ENCODE measurements around the gene PRICKLE4. TPM values are rescaled to one million over a fixed set of nuclear protein-coding genes. Genes with fewer than 3 reads are reported as not detected.

The PRICKLE4 gene
- total RNA-seq (2021; fragmentation: NEBNext Ultra II Directional; extraction: Animal tissue kit (Norgen Biotek cat#: 25700)) (0.67 and 1.4 TPM in 2 replicates), polyA plus RNA-seq (2011; rRNA removed) (0.32 and 0.38 TPM in 2 replicates), polyA minus RNA-seq (2011; rRNA and poly(A)+ RNA removed) (not detected in 2 replicates)
- polyA plus RNA-seq (2011; cell fraction: cytosol; rRNA removed), result 0.32 TPM
- polyA plus RNA-seq (2011; cell fraction: nucleus; rRNA removed), result 2.4 TPM
- 0.41 to 1.4 TPM (median 0.87 TPM) in 4 replicates for polyA plus RNA-seq (2012, experiment 1 of 2)
- polyA plus RNA-seq (2012, experiment 2 of 2), result not detected
- polyA plus RNA-seq (2013, experiment 1 of 2), result 0.57 TPM
- 0.22 TPM for polyA plus RNA-seq (2013, experiment 2 of 2)
- polyA minus RNA-seq (2011; cell fraction: cytosol; rRNA and poly(A)+ RNA removed), result not detected
- 2.4 TPM for polyA minus RNA-seq (2011; cell fraction: nucleus; rRNA and poly(A)+ RNA removed)
- long read RNA-seq, experiment 1, result 0 reads
- long read RNA-seq, experiment 2, result 0 reads

- WGBS, 2 experiments (ENCODE audit: extremely low coverage in 1 of 2, insufficient coverage in 1 of 2, insufficient read length in 1 of 2, insufficient replicate concordance in 2 of 2, low coverage in 1 of 2, low lambda C conversion rate in 2 of 2, missing lambda C conversion rate in 1 of 2), result 0% methylated on average over 5 of the region's 36 CpGs; no CpG with 5 or more reads in 1 of the 2 experiments
- POLR2A ChIA-PET (ENCODE audit: partially characterized antibody), result interaction anchor here (0.8 kb wide), 1 partner anchor 158 kb away, joined by 3 read pairs; no protein-coding TSS in a partner anchor
- TF ChIP-seq MAX (IDR thresholded peaks at IDR 0.05), result no peak
- TF ChIP-seq PHF8 (conservative IDR thresholded peaks at IDR 0.05; ENCODE audit: low read depth, low read length), result no peak
- TF ChIP-seq ASH2L (IDR thresholded peaks at IDR 0.05; ENCODE audit: low read length), result peak; percentile 10
- no peak for TF ChIP-seq KDM5A (IDR thresholded peaks at IDR 0.05; ENCODE audit: low read length)
- no peak for TF ChIP-seq SP4 (IDR thresholded peaks at IDR 0.05; ENCODE audit: low read length)
- TF ChIP-seq SAP30 (IDR thresholded peaks at IDR 0.05; ENCODE audit: insufficient read depth, insufficient replicate concordance, low read length), result no peak
- no peak for TF ChIP-seq TBP (IDR thresholded peaks at IDR 0.05; ENCODE audit: low read depth, low read length)
- no peak for TF ChIP-seq BCL11A (IDR thresholded peaks at IDR 0.05; ENCODE audit: low read depth in 2 of 2, low read length in 2 of 2)
- peak; percentile 95 for TF ChIP-seq KDM4A (IDR thresholded peaks at IDR 0.05; ENCODE audit: low read depth, low read length, severe bottlenecking)
These were observed at the start of gene PRICKLE4 for GRCh38 chr6:41780551-41781365. Gene PRICKLE4, plus strand, starts transcription at chr6:41780782. Its CDS starts 2,692 bp downstream, at chr6:41783474.

More at GRCh38 chr6:41780551-41781365, at the start of gene PRICKLE4:
- no peak within 1 kb of the TSS; the same call in 1 of the 2 replicates for H2BK15ac ChIP-seq (ENCODE audit: low read length)
- H4K8ac ChIP-seq (ENCODE audit: extremely low read depth, insufficient read depth, low read length), result no peak within 1 kb of the TSS; the same call in 1 of the 2 replicates
- H3K79me2 ChIP-seq (ENCODE audit: control insufficient read depth in 1 of 2, insufficient read depth in 2 of 2, low read length in 2 of 2), result no peaks in the 10 kb centered on the region
- CTCF ChIA-PET (ENCODE audit: partially characterized antibody), result interaction anchor here (0.6 to 1.5 kb wide), 7 partner anchors 19 to 359 kb away, joined by 3 to 6 read pairs (median 3); no protein-coding TSS in a partner anchor
- peaks cover 2 to 38% (median 24%) of the 10 kb centered on the region in 4 experiments for H3K27me3 ChIP-seq (replicated peaks in 1 of 4; ENCODE audit: control insufficient read depth in 3 of 4, extremely low read depth in 1 of 4, insufficient read depth in 3 of 4, low read length in 3 of 4)
- H2AFZ ChIP-seq (ENCODE audit: low read length), result peak within 1 kb of the TSS; percentile 89; the same call in 1 of the 2 replicates
- H4K91ac ChIP-seq (replicated peaks; ENCODE audit: insufficient read length, low read length), result no peak within 1 kb of the TSS
- no peaks in the 10 kb centered on the region for H3K79me1 ChIP-seq (ENCODE audit: low read depth, low read length)
- no peak within 1 kb of the TSS for H4K5ac ChIP-seq (ENCODE audit: insufficient read length, low read depth, low read length)
- no peak within 1 kb of the TSS for H3K56ac ChIP-seq (replicated peaks; ENCODE audit: insufficient read length, low read depth, low read length)
- H2AK5ac ChIP-seq (ENCODE audit: low read depth, low read length), result no peak within 1 kb of the TSS
- peak in 1 of 2 experiments; percentile 76 for DNase-seq (ENCODE audit: low read depth in 1 of 2, low spot score in 2 of 2)
- no peak for FAIRE-seq
- H4K20me1 ChIP-seq (replicated peaks in 1 of 2; ENCODE audit: control insufficient read depth in 1 of 2, insufficient read depth in 2 of 2, low read length in 2 of 2), result peaks cover 0 to 7% of the 10 kb centered on the region in 2 experiments
- H3K4me1 ChIP-seq (replicated peaks in 1 of 4; ENCODE audit: control insufficient read depth in 3 of 4, insufficient read depth in 4 of 4, low read length in 3 of 4), result peaks cover 3 to 7% (median 7%) of the 10 kb centered on the region in 4 experiments; a peak in 4 of 7 replicates
- H3K18ac ChIP-seq (ENCODE audit: extremely low read depth, low read length), result peak within 1 kb of the TSS; percentile 36; the same call in 1 of the 2 replicates
- H3K27ac ChIP-seq (ENCODE audit: low read depth, low read length), result no peak within 1 kb of the TSS
- H2BK12ac ChIP-seq (ENCODE audit: low read depth, low read length), result no peak within 1 kb of the TSS
- H2BK120ac ChIP-seq (replicated peaks; ENCODE audit: low read depth, low read length), result no peak within 1 kb of the TSS
- no peak within 1 kb of the TSS for H3K4ac ChIP-seq (replicated peaks; ENCODE audit: insufficient read length, low read depth, low read length)
- H3K9me3 ChIP-seq (ENCODE audit: insufficient read depth in 2 of 2, low read depth in 1 of 2, low read length in 1 of 2), result no peaks in the 10 kb centered on the region
- no peak within 1 kb of the TSS for H3K14ac ChIP-seq (ENCODE audit: insufficient read length)
- peak within 1 kb of the TSS; percentile 55 to 85 (median 74) for H3K4me3 ChIP-seq (ENCODE audit: extremely low read depth in 1 of 4, insufficient read depth in 2 of 4, low read depth in 3 of 4, low read length in 4 of 4)
- no peak within 1 kb of the TSS for H2BK20ac ChIP-seq (ENCODE audit: low read length)
- H3K23me2 ChIP-seq (ENCODE audit: low read depth, low read length), result peaks cover 9% of the 10 kb centered on the region
- H3K23ac ChIP-seq (ENCODE audit: insufficient read length), result no peak within 1 kb of the TSS
- H2BK5ac ChIP-seq (ENCODE audit: low read depth, low read length), result no peak within 1 kb of the TSS
- H3K4me2 ChIP-seq (ENCODE audit: insufficient read depth in 1 of 2, low read depth in 2 of 2, low read length in 2 of 2), result peak within 1 kb of the TSS; percentile 92 to 94
- H3K9ac ChIP-seq (replicated peaks in 1 of 4; ENCODE audit: extremely low read depth in 1 of 4, low read depth in 3 of 4, low read length in 3 of 4), result peak within 1 kb of the TSS in 2 of 4 experiments; percentile 16 to 31; a peak in 2 of 7 replicates
- H3K36me3 ChIP-seq (ENCODE audit: control insufficient read depth in 2 of 4, insufficient read depth in 4 of 4, low read length in 3 of 4), result no peaks in the 10 kb centered on the region
